Pancreas (tissue), 10 donors: ENCODE data around the gene THSD4. TPM values are rescaled to one million over a fixed set of nuclear protein-coding genes. Genes with fewer than 3 reads are reported as not detected.
"Not testable (repeated sequence)": the region's sequence is repeated elsewhere in the genome, so short reads cannot be mapped to it uniquely, and the experiment has no call there.

Experiments
- ATAC-seq, 4 donors: fragments of 200-7000 bp; cut with Tn5 transposase; one replicate each; pipeline versions ENCODE4 v1.8.0 to v1.9.1; 2020; ENCODE audit warnings: mild to moderate bottlenecking in 4 of 4, moderate library complexity in 4 of 4
- DNase-seq, 6 donors: peaks; one replicate each; pipeline ENCODE4 v3.0.0-alpha.2; 2020
- FAIRE-seq: peaks from 2 replicates; lab custom pipeline; 2012; peaks lifted over from hg19 to GRCh38; lab: Jason Lieb, UNC
- H3K27ac ChIP-seq, 4 donors: fragments of 200-600 bp; sonication (generic); 1 replicate in 3 of 4; 2 replicates in 1 of 4; pipeline versions ENCODE4 v1.5.0 to v1.8.0; 2020
- H3K27me3 ChIP-seq, 4 donors: fragments of 200-600 bp; one replicate each; pipeline ENCODE4 v1.8.0; 2021
- H3K36me3 ChIP-seq, 3 donors: fragments of 200-600 bp; sonication (generic) in 1 of 3; one replicate each; pipeline versions ENCODE4 v1.5.0 to v1.8.0; 2020 to 2021
- H3K4me1 ChIP-seq, 3 donors: fragments of 200-600 bp; one replicate each; pipeline ENCODE4 v1.8.0; 2021
- H3K4me3 ChIP-seq, 4 donors: fragments of 200-600 bp; sonication (generic) in 2 of 4; one replicate each; pipeline versions ENCODE4 v1.5.0 to v1.8.0; 2020 to 2021
- H3K9me3 ChIP-seq, 4 donors: fragments of 200-600 bp; one replicate each; pipeline ENCODE4 v1.8.0; 2021
- WGBS, 2 donors: extraction: QIAGEN DNeasy Blood & Tissue Kit; methylation state at CpG; one replicate each; pipeline ENCODE4 v1.1.7; 2013; 5-methylcytosine and 5-hydroxymethylcytosine counted together
- intact Hi-C, 3 donors: fragments of 100-400 bp; cut with DNase I; formaldehyde crosslinking; loops; one replicate each; pipeline versions ENCODE4 v1.11.1 to v1.14.2; 2022
- polyA plus RNA-seq, 2 donors: library from polyadenylated mRNA; stranded (reverse); fragments of 200-250 nt; gene quantifications; one replicate each; pipeline ENCODE4 v1.2.3, GENCODE V29; 2013
- total RNA-seq, 6 donors: library from RNA; stranded (reverse); fragmentation: NEBNext Ultra II Directional in 4 of 6; extraction: Animal tissue kit (Norgen Biotek cat#: 25700) in 4 of 6; gene quantifications; one replicate each; pipeline versions ENCODE4 v1.2.1 to v1.2.4, GENCODE V29; 2021 to 2023
- TF ChIP-seq, protein P1 (sequence below), 4 donors: fragments of 200-600 bp; sonication (generic) in 3 of 4; IDR thresholded peaks; one replicate each; pipeline versions ENCODE4 v1.5.0 to v1.8.0; 2021; ENCODE audit warnings: antibody characterized with exemption in 4 of 4
- donor health status: healthy with polysubstance abuse.
- donor health status: DM: no; HTN: no; CAD: no; lungs with moderate emphysema.
- donor health status: DM: no; HTN: no; CAD: no.
- donor health status: control.
- donor health status: control.
- donor health status: Bipolar disorder and iron deficiency.
- donor health status: DM: yes; HTN: yes; CAD: no.
- donor health status: DM: no; HTN: no; CAD: no.
- donor health status: DM: no; HTN: no; CAD: no.
- donor health status: DM: yes; HTN: yes; CAD: no.

The THSD4 gene
- total and polyA plus RNA-seq, 8 donors = 6.0 to 17.8 (median 13.3) TPM

DNA sequence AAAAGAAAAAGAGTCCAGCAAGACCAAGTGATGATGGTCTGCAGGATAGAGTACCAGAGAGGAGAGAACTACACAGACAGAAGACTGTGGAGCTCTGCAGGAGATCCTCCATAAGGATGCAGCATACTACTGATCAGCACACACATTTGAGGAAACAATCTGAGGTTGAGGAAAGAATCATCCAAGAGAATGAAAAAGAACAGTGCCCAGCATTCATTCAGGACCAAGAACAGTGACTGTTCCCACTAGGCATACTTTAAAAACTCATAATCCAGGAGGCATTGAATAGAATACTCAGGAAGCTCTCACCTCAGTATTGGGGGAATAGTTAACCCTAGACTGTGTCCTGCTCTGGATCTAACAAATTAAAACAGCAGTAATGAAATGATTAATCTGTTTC, 54.9 kb downstream of the THSD4 start:
- ATAC-seq (no peak), FAIRE-seq (no peak), DNase-seq (no peak)
- intact Hi-C loops = no loop called here
- no peaks in the 10 kb centered on the region for H3K36me3 ChIP-seq
- TF ChIP-seq, protein P1, sequence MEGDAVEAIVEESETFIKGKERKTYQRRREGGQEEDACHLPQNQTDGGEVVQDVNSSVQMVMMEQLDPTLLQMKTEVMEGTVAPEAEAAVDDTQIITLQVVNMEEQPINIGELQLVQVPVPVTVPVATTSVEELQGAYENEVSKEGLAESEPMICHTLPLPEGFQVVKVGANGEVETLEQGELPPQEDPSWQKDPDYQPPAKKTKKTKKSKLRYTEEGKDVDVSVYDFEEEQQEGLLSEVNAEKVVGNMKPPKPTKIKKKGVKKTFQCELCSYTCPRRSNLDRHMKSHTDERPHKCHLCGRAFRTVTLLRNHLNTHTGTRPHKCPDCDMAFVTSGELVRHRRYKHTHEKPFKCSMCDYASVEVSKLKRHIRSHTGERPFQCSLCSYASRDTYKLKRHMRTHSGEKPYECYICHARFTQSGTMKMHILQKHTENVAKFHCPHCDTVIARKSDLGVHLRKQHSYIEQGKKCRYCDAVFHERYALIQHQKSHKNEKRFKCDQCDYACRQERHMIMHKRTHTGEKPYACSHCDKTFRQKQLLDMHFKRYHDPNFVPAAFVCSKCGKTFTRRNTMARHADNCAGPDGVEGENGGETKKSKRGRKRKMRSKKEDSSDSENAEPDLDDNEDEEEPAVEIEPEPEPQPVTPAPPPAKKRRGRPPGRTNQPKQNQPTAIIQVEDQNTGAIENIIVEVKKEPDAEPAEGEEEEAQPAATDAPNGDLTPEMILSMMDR (IDR thresholded peaks at IDR 0.05) = no peak
- no peaks in the 10 kb centered on the region for H3K9me3 ChIP-seq
- no peaks in the 10 kb centered on the region for H3K27me3 ChIP-seq
- no peaks in the 10 kb centered on the region for H3K4me1 ChIP-seq
- no peak overlapping the region for H3K27ac ChIP-seq
- H3K4me3 ChIP-seq = no peak overlapping the region

DNA sequence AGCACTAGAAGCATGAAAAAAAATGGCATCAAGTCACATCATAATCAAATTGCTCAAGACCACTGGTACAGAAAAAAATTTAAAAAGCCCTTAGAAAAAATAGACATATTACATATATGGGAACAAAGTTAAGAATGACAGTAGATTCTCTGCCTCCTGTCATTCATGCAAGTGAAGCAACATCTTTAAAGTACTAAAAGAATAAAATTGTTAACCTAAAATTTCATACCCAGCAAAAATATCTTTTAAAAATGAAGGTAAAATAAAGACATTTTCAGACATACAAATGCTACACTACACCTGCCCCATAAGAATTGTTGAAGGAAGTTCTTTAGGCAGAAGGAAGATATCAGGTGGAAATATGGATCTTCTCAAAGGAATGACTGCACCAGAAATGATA, 55.9 kb downstream of the THSD4 start:
- Histone ChIP-seq H3K4me3 (no peak overlapping the region), H3K27me3 (no peaks in the 10 kb centered on the region), H3K4me1 (no peaks in the 10 kb centered on the region), H3K27ac (no peak overlapping the region), H3K36me3 (no peaks in the 10 kb centered on the region), H3K9me3 (no peaks in the 10 kb centered on the region)
- FAIRE-seq (no peak), ATAC-seq (no peak), DNase-seq (no peak)
- intact Hi-C loops = no loop called here
- TF ChIP-seq, protein P1 (IDR thresholded peaks at IDR 0.05) = no peak

DNA sequence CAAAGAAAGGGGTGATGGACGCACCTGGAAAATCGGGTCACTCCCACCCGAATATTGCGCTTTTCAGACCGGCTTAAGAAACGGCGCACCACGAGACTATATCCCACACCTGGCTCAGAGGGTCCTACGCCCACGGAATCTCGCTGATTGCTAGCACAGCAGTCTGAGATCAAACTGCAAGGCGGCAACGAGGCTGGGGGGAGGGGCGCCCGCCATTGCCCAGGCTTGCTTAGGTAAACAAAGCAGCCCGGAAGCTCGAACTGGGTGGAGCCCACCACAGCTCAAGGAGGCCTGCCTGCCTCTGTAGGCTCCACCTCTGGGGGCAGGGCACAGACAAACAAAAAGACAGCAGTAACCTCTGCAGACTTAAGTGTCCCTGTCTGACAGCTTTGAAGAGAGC, 59.1 kb downstream of the THSD4 start:
- WGBS, 2 donors = 43% methylated on average over 8 of the region's 17 CpGs; no CpG with 5 or more reads in 1 of the 2 donors
- H3K4me3 ChIP-seq, H3K4me1 ChIP-seq, ATAC-seq, H3K9me3 ChIP-seq, DNase-seq, H3K36me3 ChIP-seq, H3K27ac ChIP-seq, H3K27me3 ChIP-seq, FAIRE-seq, intact Hi-C loops: not testable (repeated sequence)

DNA sequence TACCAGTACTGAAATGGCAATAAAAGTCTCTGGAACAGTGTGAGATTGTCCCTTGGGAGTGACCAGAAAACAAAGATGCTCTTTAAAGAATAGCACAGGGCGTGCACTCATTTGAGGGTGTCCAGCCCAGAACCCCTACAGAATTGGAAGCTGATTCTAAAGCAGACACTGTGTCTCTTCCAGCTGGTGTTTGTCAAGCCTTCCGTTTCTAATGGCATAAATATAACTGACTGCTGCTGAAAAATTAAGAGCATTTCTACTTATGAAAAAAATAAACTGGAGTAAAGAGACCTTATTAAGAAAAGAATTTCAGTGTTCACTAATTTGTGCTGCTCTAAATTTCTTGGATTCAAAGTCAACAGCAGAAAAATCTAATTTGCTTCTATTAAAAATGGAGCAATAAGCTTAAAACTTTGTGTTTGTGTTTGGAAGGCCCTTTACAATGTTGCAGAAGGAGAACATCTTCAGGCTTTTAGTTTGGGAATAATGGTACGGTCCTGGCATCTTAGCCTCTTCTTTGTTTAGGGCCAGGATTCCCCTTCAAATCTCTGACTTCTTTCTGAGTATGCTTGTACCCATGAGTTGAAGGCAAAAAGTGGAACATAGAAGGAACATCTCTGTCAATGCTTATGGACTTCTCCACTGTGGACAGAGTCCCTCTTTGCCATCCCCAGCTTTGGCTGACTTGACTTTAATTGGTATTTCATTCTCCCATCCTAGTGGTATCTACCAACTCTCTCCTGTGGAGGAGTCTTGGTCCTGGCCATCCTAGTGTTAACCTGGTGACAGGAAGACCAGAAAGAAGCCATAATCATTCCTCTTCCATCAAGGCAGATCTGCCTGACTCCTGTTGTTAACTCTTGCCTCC, 65.9 kb downstream of the THSD4 start:
- DNase-seq = no peak
- intact Hi-C loops = no loop called here
- Histone ChIP-seq H3K4me1 (no peaks in the 10 kb centered on the region), H3K9me3 (no peaks in the 10 kb centered on the region), H3K27me3 (no peaks in the 10 kb centered on the region), H3K36me3 (no peaks in the 10 kb centered on the region), H3K4me3 (no peak overlapping the region), H3K27ac (no peak overlapping the region)
- ATAC-seq = no peak
- no peak for FAIRE-seq
- TF ChIP-seq, protein P1 (IDR thresholded peaks at IDR 0.05) = no peak
- WGBS, 2 donors = 47 to 68% methylated on average over 3 of the region's 3 CpGs

DNA sequence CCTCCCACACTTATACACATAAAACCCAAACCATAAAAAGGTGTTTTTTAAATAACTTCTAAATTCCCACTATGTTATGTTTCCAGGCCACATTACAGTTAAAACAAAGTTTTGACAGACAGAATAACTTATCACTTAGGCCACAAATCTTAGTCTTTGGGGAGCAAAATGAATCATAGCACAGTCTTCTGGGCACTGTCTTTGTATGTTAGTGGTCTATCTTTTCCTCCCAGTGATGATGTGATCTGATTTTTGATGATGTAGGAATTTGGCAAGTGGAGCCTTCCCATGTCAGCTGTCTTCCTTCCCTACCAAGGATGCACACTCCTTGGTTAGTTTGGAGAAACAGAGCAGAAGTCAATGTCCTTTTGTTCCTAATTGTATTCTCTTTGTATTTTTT, 67.3 kb downstream of the THSD4 start:
- TF ChIP-seq, protein P1 (IDR thresholded peaks at IDR 0.05) = no peak
- no peak for DNase-seq
- ATAC-seq = no peak
- H3K9me3 ChIP-seq = no peaks in the 10 kb centered on the region
- no peak for FAIRE-seq
- H3K4me3 ChIP-seq = no peak overlapping the region
- intact Hi-C loops = no loop called here
- no peak overlapping the region for H3K27ac ChIP-seq
- no peaks in the 10 kb centered on the region for H3K36me3 ChIP-seq
- H3K27me3 ChIP-seq = no peaks in the 10 kb centered on the region
- no peaks in the 10 kb centered on the region for H3K4me1 ChIP-seq
